HG03097 (cell line): Measurements from ENCODE around the gene DHX35.

Source experiments
- ATAC-seq: cut with Tn5 transposase; IDR thresholded peaks from one replicate; pipeline ENCODE4 v1.9.1; 2021; ENCODE audit not compliant: unreplicated experiment, low FRiP score

The DHX35 gene

DNA sequence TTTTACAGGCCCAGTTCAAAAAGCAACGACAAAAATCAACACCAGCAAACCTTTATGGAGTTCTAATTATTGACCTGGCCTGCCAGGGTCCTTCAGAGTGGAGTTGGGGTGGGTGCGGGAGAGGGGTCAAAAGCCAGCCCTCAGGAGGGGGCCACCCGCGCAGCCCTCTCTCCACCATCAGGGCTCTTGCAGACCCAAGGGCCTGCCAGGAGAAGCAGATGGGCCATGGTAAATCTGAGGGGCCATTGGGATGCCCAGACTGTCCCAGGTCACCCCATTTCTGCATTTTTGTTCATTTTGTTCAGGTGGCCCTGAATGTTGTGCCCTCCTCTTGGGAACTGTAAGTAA, 88.4 kb downstream of the DHX35 start:
- no peak for ATAC-seq

DNA sequence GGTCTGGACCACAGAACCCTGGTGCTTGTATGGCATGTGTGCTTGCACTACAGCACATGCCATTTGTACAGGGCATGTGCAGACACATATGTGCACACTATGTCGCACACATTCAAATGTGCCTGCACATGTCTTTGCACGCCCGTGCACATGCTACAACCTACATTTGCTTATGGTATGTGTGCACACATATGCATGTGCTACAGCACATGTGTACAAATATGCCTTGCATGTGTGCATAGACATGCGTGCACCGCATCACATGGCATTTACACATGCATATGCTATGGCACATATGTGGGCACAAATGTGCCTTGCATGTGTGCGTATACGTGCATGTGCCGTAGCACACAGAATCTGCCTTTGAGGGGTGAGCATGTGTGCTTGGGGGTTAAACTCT, 90.5 kb downstream of the DHX35 start:
- no peak for ATAC-seq

DNA sequence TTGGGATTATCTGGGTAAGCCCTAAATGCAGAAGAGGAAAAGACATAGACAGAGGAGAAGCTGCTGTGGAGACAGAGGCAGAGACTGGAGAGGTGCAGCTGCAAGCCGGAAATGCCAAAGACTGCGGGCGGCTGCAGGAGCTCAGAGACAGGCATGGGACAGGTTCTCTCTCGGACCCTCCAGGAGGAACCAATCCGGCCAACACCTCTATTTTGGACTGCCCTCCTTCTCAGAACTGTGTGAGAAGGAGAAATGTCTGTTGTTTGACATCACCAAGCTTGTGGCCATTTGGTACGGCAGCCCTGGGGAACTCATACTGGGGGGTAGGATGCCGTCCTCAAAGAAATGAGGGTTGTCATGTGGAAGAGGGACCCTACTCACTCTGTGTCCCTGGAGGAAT, 95.0 kb downstream of the DHX35 start:
- no peak for ATAC-seq

DNA sequence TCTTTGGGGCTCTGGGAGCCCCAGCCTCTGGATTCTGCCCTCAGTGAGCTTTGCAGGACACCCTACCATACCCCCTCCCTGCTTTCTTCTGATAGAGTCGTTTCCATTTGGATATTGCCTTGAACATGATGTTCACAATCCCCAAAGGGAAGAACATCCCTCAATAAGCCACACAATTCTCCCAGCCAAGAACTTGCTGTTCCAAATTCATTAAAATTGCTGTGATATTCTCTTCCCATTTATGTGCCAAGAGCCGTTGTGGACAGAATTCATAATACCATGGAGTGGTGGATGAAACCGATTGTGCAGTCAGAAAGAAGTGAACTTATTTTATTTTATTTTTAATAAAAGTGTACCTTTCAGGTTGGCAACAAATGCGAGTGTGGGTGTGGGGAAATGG, 95.8 kb downstream of the DHX35 start:
- no peak for ATAC-seq

DNA sequence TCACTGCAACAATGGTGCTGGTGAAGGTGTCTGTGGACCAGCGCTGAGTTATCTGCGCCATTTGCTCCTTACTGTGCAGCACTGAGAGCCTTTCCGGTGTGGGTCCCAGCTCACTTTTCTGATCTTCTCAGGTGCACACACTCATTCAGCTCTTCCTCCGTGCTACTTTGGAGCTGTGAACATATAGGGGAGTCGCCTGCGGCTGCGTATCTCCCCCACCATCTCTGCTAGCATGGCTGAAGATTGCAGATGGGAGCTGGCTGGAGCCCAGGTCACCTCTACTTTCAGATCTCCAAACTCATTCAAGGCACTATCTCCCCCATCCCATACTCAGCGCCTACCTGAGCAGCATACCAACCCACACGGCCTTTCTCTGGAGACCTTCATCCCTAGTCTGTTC, 96.9 kb downstream of the DHX35 start:
- ATAC-seq: no peak

DNA sequence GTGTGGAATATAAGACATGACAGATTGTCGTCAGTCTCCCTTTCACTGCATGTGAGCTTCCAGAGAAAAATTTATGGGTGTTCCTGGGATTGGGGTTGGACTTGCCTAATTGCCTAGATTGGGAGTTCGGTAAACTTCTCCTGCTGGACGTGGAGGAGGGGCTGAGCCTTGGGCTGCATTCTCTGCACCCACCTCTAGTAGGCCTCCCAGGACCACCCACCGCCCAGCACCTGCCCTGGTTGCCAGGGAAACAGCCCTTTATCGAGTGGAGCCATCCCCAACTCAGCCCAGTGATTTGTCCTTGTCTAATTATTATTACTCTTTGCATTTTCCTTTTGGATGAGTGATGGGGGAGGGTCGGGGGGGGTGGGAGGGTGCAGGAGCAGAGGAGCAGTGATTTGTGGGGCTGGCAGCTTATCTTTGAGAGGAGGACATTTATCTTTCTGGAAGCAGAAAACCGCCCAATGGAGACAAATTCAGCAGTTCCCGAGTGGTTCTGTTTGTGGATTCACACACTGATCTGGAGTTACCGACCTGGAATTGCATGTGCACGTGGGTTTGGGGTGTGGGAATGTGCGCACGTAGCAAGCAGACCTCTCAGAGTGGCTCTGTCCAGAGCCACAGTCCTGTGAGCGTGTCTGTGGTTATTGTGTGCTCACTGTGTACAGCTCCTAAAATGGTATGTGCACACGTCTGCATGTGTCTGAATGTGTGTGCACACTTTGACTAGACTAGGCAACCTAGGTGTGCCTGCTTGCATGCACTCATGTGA, 104.5 kb downstream of the DHX35 start:
- no peak for ATAC-seq

DNA sequence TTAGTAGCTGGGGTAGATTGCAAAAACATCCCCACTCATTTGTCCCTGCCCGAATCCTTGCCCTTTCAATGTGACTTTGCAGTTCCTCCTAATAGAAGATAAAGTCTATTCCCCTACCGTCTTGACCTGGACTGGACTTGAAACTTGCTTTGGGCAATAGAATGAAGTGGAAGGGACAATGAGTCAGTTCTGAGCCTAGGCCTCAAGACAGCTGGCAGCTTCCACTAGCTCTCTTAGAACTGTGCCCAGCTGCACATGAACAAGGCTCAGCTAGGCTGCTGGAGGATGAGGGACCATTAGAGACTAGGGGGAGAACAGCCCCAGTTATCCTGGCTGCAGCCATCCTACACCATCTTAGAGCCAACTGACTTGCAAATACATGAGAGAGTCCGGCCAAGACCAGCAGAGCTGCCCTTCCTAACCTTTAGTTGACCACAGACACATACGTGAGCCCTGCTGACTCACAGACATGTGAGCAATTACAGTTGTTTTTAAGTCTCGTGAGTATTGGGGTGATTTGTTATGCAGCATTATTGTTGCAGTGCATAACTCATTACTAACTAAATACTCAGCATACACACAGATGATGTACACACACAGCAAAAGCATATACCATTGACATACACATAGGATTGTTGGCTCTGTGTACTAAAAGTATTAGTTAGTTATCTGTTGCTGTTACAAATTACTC, 105.5 kb downstream of the DHX35 start:
- no peak for ATAC-seq

DNA sequence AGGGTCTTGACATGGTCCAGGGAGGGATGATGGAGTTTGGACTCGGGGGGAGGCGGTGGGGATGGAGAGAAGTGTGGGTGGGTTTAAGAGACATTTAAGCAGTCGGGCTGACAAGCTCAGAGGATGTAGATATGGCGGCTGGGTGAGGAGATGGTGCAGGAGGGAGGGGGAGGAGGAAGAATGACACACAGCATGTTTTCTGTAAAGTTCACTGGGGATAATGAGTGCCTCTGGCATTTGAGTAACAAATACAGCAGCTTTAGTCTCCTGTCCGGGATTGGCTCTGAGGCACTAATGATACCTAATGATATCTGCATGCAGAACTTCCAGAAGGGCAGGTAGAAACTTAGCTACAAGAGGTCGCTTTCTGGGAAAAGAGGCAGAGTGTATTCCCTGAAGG, 107.8 kb downstream of the DHX35 start:
- ATAC-seq: no peak

DNA sequence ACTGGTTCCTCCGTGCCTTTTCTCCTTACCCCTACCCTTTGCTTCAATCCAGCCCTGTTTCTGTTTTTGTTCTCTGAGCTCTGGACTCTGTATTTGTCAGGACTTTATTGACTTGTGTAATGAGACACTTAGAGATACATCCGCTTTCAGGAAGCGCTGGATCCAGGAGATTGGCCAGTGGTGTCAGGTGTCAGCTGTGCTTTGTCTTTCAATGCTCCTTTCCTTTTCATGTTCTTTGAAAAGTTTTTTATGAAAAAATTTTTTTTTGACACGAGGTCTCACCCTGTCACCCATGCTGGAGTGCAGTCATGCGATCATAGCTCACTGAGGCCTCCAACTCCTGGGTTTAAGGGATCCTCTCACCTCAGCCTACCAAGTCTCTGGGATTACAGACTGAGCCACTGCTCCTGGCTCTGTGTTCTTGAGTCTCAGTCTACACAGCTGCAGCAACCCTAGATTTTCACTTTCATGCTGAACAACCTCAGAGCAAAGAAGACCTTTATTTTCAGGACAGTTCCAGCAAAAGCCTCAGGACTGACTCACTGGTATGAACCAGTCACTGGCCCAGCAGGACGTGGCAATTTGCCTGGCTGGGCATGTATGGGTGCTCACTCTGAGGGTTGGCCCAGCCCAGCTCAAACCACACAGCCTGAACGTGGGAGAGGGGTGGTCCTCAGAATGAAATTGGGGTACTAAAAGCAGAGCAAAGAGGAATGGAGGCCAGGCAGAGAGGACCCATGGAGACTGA, 108.5 kb downstream of the DHX35 start:
- ATAC-seq: no peak

DNA sequence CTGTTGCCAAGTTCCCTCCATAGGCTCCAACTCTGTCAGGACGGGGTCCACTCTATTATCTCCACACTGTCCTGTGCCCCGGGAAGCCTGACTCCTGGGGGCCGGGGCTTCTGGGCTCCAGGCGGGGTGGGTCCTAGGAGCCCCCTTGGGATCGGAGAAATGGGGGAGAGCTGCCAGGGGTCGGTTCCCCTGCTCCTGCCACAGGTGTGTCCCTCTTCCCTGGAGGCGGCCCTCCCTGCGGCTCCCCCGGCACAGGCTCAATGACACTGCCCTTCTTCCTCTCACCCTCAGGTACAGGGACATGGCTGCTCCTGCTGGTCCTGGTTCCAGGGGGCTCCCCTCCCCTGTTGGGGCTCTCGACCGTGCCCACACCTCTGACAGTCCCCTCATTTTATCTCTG, 110.0 kb downstream of the DHX35 start:
- ATAC-seq: no peak

DNA sequence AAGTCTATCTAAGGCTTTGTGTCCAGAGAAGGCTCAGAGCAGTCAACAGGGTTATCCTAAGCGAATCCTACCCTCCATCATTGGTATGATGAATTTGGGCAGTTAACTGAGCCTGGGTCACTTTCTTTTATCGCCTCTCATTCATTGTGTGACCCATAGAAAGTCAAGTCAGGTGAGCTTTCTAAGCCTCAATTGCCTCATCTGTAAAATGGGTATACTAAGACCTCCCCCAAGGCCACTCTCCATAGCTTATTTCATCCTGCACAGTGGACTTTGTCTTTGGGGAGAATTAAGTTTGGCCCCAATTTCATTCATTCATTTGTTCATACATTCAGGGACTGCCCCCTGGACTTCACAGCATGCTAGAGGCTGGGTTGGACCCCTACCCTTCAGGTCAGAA, 110.5 kb downstream of the DHX35 start:
- ATAC-seq: no peak

DNA sequence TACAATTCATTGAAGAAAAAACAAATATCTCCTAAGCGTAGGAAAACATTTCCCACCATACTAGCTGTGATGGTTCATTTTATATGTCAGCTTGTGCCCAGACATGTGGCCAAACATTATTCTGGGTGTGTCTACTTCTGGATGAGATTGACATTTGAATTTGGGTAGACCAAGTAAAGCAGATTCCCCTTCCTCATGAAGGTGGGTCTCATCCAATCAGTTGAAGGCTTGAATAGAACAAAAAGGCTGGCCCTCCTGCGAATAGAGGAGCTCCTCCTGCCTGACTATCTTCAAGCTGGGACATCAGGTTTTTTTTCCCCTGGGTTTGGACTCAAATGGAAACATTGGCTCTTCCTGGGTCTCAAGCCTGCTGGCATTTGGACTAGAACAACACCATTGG, 113.6 kb downstream of the DHX35 start:
- ATAC-seq: no peak

DNA sequence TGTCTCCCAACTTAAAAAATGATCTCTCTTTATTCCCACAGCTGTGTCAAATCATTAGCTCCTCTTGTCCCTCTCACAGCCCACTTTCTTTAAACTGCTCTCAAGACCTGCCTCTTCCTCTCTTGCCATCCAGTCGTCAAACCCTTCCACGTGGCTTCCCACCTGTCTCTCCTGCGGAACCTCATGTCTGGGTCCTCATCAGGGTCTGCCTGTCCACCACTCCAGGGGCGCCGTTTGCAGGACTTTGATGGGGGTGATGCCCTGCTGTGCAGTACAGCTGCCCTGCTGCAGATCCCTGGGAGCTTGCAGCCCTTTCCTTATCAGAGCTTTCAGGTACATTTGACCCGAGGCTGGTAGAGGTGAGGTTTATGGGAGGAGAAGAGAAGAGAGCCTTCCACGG, 114.8 kb downstream of the DHX35 start:
- no peak for ATAC-seq

DNA sequence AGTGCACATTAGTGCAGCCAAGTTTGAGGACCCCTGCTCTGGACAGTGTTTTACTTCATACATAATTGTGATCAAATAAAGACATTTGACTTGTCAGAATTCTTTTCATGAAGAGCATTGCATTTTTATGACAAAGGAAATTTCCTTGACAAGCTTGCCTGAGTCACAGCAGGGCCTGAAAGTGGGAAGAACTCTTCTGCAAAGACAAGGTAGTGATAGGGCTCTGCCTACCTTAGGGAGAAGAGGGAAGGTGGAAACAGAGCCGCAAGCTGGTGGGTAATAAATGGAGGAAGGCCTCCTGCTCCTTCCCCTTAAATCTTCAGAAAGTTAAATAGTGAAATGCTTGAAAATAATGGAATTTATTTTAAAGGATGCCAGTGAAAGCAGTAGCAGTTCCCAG, 118.2 kb downstream of the DHX35 start:
- no peak for ATAC-seq

DNA sequence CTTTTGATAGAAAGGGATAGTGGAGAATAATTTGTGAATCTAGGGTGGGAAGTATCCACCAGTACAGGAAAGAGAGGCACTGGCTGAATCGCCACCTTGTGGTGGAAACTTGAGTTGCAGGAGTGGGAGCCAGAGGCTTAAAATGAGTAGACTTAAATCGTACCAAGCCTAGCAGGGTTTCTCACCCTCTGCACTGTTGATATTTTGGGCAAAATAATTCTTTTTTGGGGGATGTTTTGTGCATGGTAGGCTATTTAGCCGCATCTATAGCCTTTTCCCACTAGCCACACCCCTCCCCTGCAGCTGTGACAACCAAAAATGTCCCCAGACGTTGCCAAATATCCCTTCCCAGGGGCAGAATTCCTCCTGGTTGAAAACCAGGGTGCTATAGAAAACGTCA, 119.1 kb downstream of the DHX35 start:
- no peak for ATAC-seq

DNA sequence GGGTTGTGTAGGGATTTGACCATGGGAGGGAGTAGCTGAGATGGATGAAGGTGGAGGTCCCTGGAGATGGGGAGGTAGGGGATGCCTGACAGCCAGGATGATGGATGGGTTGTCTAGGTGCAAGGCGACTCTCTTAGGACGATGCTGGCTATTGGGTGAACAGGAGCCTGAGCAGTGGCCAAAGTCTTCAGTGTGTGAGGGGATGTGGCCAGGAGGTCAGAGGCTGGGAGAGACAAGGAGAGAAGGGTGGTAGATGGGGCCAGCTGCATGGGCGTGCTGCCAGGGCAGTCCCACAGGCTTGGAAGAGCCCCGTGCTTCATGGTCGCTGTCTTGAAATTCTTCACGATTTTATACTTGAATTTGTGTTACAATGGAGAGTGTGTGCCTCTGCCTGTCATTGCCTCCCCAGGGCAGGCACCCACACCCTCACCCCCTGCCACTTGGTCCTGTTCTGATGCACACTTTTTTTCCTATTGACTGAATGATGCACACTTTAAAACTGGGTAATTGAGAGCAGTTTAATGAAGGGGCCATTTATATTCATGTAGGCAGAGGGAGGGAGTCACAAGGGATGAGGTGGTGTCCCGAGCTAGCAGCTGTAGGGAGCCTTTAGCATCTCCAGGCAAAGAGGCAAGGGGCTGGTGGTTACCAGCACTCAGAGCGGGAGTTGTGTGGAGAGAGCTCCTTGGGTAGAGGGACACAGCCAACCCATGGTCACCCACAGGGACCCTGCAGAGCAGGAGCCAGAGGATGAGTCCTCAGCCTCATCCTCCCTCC, 120.7 kb downstream of the DHX35 start:
- ATAC-seq: no peak

DNA sequence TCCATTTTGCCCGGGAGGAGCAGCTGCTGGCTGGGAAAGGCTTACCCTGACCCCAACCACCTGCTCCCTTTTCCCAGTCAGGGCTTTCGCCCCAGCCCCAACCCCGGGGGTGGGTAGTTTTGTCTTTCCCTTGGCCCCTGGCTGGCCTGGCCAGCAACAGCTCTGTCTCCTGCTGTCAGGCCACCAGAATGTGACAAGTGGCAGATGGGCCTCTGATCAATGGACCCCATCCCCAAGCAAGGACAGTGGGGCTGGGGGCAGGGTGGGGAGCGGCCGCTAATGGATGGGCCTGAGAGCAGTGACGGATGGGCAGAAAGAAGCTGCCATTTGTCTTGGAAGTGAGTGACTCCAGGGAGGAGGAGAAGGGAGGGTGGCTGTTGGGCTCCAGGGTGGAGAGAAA, 121.6 kb downstream of the DHX35 start:
- no peak for ATAC-seq

DNA sequence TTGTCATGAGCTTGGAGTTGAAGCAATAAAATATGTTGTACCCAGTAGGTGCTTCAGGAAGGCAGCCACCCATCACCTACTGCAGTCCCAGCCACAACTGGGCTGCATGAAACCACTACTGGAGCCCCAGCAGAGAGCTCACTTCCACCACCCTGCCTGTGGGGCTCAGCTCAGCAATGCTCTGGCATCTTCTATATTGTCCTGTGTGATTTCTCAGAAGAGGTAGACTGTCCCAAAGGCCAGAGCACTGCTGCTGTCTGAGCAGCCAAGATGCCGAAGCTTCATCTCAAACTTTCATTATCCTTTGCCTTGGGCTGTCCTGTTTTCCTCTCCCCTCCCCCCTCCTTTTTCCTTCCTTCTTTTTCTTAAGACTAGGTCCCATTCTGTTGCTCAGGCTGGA, 126.9 kb downstream of the DHX35 start:
- no peak for ATAC-seq
